Calu3 (cell line): ENCODE results near the gene DTNB. TPM values are rescaled to one million over a fixed set of nuclear protein-coding genes. Genes with fewer than 3 reads are reported as not detected.

Source experiments
- BruUV-seq: library from RNA; stranded (reverse); fragments of 400-500 nt; replicated peaks from 2 replicates; lab custom pipeline; 2021; lab: Mats Ljungman, UMichigan
- CTCF ChIA-PET: fragments of 300-600 bp; sonication (Branson Sonifier 250); formaldehyde crosslinking; loops from one replicate; lab custom pipeline; 2022; ENCODE audit warnings: antibody characterized with exemption; lab: Charles Lee
- DNase-seq: peaks from one replicate; pipeline ENCODE4 v3.0.0; 2022
- H3K27ac Mint-ChIP-seq: one replicate; pipeline ENCODE4 v1.8.0; 2022; ENCODE audit warnings: mixed read lengths; ENCODE audit not compliant: unreplicated experiment
- H3K27me3 Mint-ChIP-seq: one replicate; pipeline ENCODE4 v1.8.0; 2022; ENCODE audit warnings: mixed read lengths; ENCODE audit not compliant: unreplicated experiment
- H3K36me3 Mint-ChIP-seq: one replicate; pipeline ENCODE4 v1.8.0; 2022; ENCODE audit warnings: mild to moderate bottlenecking, moderate library complexity, mixed read lengths; ENCODE audit not compliant: insufficient read depth, unreplicated experiment
- H3K4me1 Mint-ChIP-seq: one replicate; pipeline ENCODE4 v1.8.0; 2022; ENCODE audit warnings: mild to moderate bottlenecking, low read depth, mixed read lengths; ENCODE audit not compliant: unreplicated experiment
- H3K4me3 Mint-ChIP-seq: one replicate; pipeline ENCODE4 v1.8.0; 2022; ENCODE audit warnings: mild to moderate bottlenecking, low read depth, moderate library complexity, mixed read lengths; ENCODE audit not compliant: unreplicated experiment
- H3K9me3 Mint-ChIP-seq: one replicate; pipeline ENCODE4 v1.8.0; 2022; ENCODE audit warnings: low read depth, mixed read lengths; ENCODE audit not compliant: unreplicated experiment
- CTCF ChIP-seq: fragments of 200-600 bp; IDR thresholded peaks from one replicate; pipeline ENCODE4 v1.8.0; 2022; ENCODE audit warnings: antibody characterized with exemption; ENCODE audit not compliant: unreplicated experiment
- intact Hi-C: fragments of 100-400 bp; cut with micrococcal nuclease; formaldehyde crosslinking; loops from one replicate; pipeline ENCODE4 v1.10.0; 2022; ENCODE audit not compliant: unreplicated experiment
- total RNA-seq: library from RNA; stranded (reverse); gene quantifications from 2 replicates; pipeline ENCODE4 v1.2.3, GENCODE V29; 2022

Gene DTNB
- total RNA-seq, 1 experiment from 2014 or later, result 27.3 TPM

GRCh38 chr2:25381502-25381901 lies 291.9 kb downstream of the DTNB start:
- BruUV-seq, result no TSS peak
- H3K9me3 Mint-ChIP-seq, result no peaks in the 10 kb centered on the region
- H3K4me3 Mint-ChIP-seq, result no peak overlapping the region
- intact Hi-C loops, result no loop called here
- H3K27me3 Mint-ChIP-seq, result no peaks in the 10 kb centered on the region
- TF ChIP-seq CTCF, result no peak
- peaks cover 7% of the 10 kb centered on the region for H3K4me1 Mint-ChIP-seq
- no peaks in the 10 kb centered on the region for H3K36me3 Mint-ChIP-seq
- CTCF ChIA-PET, result no interaction called here
- DNase-seq, result no peak
- H3K27ac Mint-ChIP-seq, result no peak overlapping the region

- H3K27ac Mint-ChIP-seq, result no peak overlapping the region
- intact Hi-C loops, result no loop called here
- no TSS peak for BruUV-seq
- no peak for DNase-seq
- no peaks in the 10 kb centered on the region for H3K9me3 Mint-ChIP-seq
- CTCF ChIA-PET, result no interaction called here
- no peaks in the 10 kb centered on the region for H3K27me3 Mint-ChIP-seq
- no peak for TF ChIP-seq CTCF
- H3K4me3 Mint-ChIP-seq, result no peak overlapping the region
- peaks cover 14% of the 10 kb centered on the region for H3K4me1 Mint-ChIP-seq
- peaks cover 5% of the 10 kb centered on the region for H3K36me3 Mint-ChIP-seq
Observed at GRCh38 chr2:25380586-25381375, 292.6 kb downstream of the DTNB start.

- BruUV-seq, result no TSS peak
- TF ChIP-seq CTCF, result no peak
- peaks cover 14% of the 10 kb centered on the region for H3K4me1 Mint-ChIP-seq
- H3K9me3 Mint-ChIP-seq, result no peaks in the 10 kb centered on the region
- no peaks in the 10 kb centered on the region for H3K27me3 Mint-ChIP-seq
- CTCF ChIA-PET, result no interaction called here
- no peak overlapping the region for H3K4me3 Mint-ChIP-seq
- no peak overlapping the region for H3K27ac Mint-ChIP-seq
- intact Hi-C loops, result no loop called here
- DNase-seq, result no peak
- peaks cover 11% of the 10 kb centered on the region for H3K36me3 Mint-ChIP-seq
Observed at GRCh38 chr2:25380023-25380422, 293.4 kb downstream of the DTNB start.

GRCh38 chr2:25379535-25379934 lies 293.8 kb downstream of the DTNB start:
- no peak for DNase-seq
- peaks cover 11% of the 10 kb centered on the region for H3K36me3 Mint-ChIP-seq
- no peak overlapping the region for H3K4me3 Mint-ChIP-seq
- CTCF ChIA-PET, result no interaction called here
- no peaks in the 10 kb centered on the region for H3K27me3 Mint-ChIP-seq
- no TSS peak for BruUV-seq
- intact Hi-C loops, result loop anchor here (5.0 kb wide), 1 partner anchor 143 kb away; no protein-coding TSS in a partner anchor
- no peak overlapping the region for H3K27ac Mint-ChIP-seq
- H3K9me3 Mint-ChIP-seq, result no peaks in the 10 kb centered on the region
- peaks cover 14% of the 10 kb centered on the region for H3K4me1 Mint-ChIP-seq
- no peak for TF ChIP-seq CTCF
